22Rv1 (cell line): Measurements from ENCODE around the gene MIPEP.

ENCODE experiments used
- ZFX ChIP-seq: fragments of 450-650 bp; IDR thresholded peaks from 2 replicates; pipeline ENCODE4 v1.6.1; 2017; ENCODE audit warnings: antibody characterized with exemption, borderline replicate concordance
- TF ChIP-seq, protein P1 (sequence below): fragments of 450-650 bp; IDR thresholded peaks from 2 replicates; pipeline ENCODE4 v1.5.1; 2017; ENCODE audit warnings: mild to moderate bottlenecking

DNA sequence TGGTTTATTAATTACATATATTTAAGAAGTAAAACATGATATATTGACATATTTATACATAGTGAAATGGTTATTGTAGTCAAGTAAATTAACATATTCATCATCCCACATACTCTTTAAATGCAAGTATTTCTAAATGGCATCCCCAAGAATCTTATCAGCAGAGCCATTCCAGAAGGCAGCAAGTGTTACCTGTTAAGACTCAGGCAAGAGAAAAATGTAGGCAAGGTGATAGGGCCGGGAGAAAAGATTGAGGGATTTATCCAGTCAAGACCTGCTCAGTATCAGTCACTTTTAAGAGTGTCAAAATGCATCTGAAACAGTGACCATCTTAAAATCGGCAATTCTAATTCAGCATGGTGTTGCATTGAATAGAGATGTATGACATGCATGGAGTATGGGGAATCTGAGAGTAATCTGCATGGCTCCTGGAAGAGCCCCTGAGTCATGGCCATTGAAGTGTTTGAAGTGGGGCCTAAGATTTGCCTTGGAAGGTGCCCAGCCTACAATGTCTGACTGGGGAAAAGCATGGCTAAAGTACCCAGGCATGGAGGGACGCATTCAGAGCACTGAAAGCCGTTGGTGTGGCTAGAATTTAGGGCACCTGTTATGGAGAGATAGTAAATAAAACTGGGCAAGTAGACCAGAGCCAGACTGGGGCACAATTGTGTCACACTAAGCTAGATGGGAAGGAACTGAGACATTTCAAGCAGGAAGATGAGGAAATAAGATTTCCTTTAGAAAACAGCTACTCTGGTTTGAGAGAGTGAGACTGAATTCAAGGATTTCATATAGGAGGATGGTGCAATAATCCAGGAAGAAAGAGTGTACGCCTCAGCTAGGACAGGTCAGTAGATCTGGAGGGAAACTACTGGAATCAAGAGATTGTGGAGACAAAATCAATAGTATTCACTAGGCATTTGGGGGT is 33.1 kb upstream of the MIPEP start:
- TF ChIP-seq, protein P1, sequence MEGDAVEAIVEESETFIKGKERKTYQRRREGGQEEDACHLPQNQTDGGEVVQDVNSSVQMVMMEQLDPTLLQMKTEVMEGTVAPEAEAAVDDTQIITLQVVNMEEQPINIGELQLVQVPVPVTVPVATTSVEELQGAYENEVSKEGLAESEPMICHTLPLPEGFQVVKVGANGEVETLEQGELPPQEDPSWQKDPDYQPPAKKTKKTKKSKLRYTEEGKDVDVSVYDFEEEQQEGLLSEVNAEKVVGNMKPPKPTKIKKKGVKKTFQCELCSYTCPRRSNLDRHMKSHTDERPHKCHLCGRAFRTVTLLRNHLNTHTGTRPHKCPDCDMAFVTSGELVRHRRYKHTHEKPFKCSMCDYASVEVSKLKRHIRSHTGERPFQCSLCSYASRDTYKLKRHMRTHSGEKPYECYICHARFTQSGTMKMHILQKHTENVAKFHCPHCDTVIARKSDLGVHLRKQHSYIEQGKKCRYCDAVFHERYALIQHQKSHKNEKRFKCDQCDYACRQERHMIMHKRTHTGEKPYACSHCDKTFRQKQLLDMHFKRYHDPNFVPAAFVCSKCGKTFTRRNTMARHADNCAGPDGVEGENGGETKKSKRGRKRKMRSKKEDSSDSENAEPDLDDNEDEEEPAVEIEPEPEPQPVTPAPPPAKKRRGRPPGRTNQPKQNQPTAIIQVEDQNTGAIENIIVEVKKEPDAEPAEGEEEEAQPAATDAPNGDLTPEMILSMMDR, result no peak
- no peak for TF ChIP-seq ZFX
